HG02759 (cell line): ENCODE results near the gene PTPRM.

Experiments used
- ATAC-seq: cut with Tn5 transposase; IDR thresholded peaks from one replicate; pipeline ENCODE4 v1.9.1; 2021; ENCODE audit warnings: mild to moderate bottlenecking, moderate library complexity; ENCODE audit not compliant: unreplicated experiment

PTPRM gene

DNA sequence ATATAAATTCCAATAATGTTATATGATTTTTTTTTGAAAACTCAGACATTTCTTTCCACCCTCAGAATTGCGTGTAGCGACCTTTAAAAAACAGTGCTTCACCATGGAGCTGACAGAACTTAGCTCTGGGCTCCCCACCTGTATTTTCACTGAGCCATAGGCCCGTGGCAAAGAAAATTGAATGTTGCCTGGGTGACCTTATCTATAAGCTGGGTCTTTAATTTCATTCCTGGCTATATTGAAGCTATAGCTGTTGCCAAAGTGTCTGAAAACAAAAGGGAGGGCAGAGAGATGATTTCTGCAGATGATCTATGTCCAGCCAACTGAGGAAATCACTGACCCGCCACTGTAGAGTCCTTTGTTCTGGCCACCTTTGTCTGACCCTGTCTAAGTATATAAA, 411.7 kb downstream of the PTPRM start:
- ATAC-seq: no peak

DNA sequence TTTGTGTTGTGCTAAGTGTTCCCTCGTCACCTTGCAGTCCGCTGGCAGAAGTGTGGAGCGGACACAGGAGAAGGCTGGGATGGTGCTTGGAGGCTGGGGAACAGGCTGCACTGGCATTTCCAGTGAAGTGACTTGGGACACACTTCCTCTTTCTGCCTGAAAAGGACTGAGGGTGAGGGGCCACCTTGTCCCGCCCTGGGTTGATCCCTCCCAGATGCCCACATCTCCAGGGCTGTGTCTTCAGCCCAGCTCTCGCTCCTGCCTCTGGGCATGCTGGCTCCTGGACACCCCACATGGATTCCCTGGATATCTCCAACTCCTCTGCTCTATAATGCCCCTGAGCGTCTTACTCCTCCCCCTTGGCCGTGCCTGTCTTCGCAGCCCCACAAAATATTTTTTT, 412.6 kb downstream of the PTPRM start:
- no peak for ATAC-seq

DNA sequence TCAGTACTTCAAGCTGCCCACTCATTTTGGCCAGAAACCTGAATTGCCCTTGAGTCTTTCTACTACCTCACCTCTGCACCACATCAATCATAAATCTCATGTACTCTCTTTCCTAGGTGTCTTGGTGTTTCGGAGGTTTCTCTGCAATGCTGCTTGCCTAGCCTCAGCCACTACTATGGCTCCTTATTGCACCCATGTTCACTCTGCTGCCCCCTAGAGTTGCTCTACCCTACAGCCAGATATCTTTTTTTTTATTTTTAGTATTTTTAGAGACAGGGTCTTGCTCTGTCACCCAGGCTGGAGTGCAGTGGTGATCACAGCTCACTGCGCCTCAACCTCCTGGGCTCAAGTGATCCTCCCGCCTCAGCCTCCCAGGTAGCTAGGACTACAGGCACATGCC, 413.0 kb downstream of the PTPRM start:
- ATAC-seq: no peak

DNA sequence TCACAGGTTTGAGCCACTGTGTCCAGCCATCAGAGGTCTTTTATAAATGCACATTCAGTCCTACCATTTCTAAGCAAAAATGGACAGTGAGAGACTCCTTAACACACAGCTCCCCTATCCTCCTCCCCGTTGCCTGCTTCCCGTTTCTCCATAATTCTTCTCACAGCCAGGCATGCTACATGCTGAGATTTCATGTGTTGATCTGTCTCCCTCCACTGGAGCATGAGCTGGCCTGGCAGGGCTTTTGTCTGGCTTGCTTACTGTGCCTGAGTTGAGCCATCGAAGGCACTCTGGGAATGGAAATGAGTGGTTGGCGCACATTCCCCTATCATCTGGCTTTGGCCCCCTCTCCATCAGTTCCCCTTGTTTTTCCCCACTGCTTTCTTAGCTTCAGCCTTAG, 413.5 kb downstream of the PTPRM start:
- ATAC-seq: no peak

DNA sequence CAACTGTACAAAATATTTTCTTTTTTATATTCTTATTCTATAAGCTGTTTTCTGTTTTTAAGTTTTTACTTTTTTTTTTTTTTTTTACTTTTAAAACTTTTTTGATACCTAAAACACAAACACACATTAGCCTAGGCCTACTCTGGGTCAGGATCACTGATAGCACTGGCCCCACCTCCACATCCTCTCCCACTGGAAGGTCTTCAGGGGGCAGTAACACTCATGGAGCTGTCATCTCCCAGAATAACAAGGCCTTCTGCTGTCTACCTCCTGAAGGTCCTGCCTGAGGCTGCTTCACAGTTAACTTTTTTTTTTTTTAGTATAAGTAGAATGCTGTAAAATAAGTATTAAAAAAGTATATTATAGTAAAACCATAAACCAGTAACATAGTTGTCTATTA, 415.1 kb downstream of the PTPRM start:
- no peak for ATAC-seq

DNA sequence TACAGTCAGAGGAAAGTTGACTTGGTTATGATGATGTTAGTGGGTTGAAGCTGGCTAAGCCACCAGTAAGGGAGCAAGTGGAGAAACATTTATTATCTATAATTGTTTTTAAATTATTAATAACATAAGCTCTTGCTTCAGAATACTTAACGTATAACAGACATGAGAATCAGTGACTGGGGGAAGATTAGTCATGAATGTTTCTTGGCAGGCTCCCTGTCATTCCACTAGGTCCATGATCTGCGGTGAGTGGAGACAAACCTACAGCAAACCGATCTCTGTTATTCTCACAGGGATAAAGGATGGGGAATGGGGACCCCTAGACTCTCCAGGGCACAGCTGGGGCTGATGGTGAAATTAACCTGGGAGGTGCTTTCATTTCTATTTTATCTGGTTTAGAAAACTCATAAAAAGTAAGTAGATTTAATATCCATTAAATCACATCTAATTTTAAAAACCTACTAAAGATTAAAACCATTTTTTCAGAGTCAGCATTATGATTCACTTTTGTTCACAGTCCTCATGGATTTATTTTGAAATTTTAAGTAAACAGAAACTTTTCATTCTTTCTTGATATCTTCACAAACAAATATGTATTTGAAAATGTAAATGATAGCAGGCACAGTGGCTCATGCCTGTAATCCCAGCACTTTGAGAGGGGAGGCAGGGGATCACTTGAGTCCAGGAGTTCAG, 420.3 kb downstream of the PTPRM start:
- ATAC-seq: no peak

DNA sequence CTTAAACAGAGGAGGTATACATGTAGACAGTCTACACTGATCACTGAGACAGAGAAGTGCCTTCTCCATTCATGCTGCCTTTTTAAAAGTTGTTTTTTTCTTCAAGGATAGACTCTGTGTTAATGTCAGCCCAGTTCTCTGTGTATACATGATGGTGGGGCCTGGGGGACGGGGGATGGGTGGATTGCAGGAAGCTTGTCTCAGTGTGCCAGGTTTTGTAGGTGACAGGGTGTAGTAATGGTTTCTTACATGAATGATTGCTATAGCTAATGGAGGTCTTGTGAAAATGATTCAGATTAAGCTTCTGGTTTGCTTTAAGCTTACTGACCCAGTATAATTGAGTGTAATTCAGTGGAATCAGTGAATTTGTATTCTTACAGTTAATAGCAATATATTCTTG, 423.6 kb downstream of the PTPRM start:
- ATAC-seq: no peak

DNA sequence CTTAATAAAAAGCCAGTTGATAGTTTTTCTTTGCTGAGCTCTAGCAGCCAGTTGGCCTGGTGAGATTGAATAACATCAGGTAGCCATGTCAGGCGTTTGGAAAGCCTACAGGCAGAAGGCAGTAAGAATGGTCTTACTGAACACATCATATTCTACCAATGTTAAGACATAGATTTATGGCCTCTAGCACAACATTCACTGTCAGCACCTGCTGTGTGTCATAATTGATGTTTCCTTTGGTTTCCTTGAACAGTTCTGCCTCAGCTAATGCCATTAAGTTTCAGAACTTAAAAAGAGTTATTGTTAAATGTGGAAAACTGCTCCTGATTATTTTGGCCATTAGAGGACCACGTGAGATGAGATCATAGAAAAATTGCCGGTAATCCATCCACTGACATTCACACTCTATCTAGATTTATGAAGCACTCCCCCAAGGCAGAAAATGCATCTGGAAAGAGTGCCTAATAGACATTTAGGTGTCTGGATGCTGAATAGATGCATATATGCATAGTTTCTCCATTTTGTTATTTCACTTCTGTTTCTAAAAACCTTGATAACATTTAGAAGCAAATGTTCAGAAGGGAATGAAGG, 434.7 kb downstream of the PTPRM start:
- no peak for ATAC-seq

DNA sequence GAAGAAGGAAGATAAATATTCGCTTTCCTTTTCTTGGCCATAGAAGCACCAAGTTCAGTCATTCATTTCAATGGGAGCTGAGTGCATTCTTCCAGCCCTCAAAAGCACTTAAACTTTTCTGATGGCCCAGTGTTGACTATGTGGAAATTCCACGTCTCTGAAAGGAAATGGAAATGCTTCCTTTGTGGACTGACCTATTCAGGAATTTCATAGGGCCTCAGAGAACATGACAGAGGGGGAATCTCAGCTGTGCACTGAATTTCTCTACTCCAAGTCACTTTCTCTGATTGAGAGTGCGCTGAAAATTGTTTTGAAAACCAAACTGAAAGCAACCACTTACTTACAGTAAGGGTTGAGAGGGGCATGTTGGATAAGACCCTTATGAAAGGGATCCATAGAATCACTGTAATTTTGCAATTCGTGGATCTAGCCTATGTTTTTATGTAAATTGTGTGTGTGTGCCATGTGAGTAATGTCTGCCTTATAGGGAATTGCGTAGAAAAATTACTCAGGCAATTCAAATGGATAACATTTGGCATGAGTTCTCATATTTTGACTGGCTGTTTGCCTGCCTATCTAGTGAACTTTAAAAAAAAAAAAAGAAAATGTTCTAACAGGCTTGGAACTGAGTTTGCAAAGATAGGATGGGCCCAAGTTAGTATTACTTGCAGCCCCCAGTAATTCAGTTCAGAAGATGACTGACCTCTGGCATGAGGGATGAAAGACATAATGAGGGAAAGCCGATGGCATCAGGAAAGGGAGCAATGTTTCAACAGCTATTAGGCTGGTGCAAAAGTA, 437.0 kb downstream of the PTPRM start:
- no peak for ATAC-seq

DNA sequence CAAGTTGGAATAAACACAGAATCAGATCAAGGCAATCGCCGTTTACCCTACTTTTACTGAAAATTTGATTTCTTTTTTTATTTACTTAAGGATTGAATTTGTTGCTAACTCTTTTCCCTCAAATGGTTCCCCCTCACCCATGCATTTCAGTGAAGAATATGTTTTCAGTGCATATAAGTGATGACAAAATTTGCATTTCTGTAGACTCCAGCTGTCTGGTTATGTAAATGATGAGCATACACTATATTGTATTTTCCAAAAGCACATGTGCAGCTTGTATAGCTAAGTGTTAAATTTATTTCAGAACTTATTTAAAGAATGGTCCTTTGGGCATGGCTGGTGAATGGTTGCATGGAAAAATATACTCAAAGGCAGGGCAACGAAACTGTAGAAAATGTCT, 437.7 kb downstream of the PTPRM start:
- no peak for ATAC-seq

DNA sequence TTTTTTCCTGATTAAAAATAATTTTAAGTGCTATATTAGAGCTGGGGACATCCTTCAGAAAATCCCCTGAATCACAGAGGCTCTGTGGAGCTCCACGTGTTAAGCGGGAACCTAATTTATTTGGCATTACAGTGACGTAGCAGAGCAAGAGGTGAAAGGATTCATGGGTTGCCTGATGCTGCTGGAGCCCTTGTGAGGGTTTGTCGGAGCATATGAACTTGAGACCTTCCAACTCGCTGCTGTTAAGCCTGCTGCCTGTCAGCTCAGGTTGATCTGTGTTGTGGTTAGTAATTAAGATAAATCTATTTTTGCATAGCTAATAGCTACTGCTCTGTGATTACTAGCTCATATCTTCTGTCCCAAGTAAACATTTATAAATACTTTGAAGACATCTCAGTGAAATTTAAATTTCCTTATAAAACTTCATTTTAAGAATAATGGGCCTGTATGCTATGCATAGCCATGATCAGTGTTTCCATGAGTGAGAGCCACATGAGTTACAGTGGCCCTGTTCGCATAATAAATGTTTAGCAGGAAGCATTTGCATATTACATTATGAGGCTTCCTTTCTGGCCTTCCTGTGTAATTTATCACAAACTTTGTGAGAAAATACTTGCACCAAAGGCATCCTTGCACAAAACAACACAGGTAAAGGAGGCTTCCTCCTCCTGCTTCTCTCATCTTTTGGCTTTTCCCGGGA, 438.9 kb downstream of the PTPRM start:
- ATAC-seq: no peak

DNA sequence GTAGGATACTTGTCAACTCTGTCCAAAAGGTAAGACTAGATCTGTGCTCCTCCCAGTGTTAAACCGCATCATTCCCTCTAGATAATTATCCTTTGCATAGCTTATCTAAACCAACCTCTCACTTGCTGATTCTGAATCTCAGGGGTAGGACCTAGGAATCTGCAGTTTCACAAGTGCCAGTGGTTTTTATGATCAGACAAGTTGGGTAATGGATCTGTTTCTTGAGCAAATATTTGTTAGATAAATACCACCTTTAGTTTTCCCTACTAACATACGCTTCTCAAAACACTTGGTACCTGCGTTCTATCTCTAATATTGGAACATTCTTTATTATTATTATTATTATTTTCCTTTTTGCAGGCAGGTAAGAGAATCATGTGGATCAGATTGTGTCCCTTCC, 439.9 kb downstream of the PTPRM start:
- ATAC-seq: no peak

DNA sequence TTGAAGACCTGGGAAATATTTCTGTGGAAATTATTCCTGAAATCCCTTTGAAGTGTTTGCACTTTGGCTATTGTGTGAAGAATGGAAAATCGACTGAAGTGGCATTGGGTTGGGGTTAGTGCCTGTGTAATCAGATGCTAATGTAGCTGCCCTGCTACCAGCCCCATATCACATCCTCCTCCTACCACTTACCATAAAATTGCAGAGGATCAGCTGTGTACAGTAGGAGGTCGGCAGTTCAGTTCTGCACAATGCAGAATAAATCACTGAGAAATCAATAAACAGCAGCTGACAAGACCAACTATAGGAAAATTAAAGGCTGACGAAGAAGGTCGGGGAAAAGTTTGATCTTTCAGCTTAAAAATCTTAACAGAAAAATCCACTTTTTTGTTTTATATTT, 440.9 kb downstream of the PTPRM start:
- ATAC-seq: no peak

DNA sequence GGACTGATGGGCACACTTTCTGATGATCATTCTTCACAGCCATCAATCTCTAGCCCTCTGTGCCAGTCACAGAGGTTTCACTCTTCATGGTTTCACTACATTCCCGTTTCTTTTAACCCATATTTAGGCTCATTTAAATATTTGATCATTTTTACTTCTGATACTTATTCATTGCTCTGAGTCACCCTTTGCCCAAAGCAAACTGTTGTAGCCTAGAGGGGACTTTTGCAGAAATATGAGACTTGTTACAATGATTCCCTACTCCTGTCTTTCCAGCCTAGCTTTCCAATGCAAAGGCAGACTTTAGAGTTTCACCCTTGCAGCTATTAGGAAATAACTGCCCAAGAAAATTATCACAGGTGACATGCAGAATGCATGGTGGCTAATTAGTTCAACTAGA, 444.2 kb downstream of the PTPRM start:
- no peak for ATAC-seq

DNA sequence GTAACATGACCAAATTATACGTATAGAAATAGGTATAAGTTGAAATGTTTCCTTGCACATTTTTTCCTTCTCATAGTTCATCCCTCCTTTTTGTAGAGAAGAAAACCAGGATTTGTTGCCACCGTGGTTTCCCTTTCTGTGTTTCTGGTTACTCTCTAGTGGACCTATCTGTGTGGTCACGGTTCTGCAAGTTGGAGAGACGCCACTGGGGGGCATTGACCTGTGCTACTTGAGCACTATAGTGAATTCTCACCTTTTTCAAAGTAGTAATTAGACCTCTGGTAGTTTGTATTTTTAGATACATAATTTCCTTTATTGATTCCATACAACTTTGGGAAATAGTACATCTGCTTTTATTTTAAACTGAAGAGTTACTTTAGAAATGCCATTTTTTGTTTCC, 444.8 kb downstream of the PTPRM start:
- ATAC-seq: no peak

DNA sequence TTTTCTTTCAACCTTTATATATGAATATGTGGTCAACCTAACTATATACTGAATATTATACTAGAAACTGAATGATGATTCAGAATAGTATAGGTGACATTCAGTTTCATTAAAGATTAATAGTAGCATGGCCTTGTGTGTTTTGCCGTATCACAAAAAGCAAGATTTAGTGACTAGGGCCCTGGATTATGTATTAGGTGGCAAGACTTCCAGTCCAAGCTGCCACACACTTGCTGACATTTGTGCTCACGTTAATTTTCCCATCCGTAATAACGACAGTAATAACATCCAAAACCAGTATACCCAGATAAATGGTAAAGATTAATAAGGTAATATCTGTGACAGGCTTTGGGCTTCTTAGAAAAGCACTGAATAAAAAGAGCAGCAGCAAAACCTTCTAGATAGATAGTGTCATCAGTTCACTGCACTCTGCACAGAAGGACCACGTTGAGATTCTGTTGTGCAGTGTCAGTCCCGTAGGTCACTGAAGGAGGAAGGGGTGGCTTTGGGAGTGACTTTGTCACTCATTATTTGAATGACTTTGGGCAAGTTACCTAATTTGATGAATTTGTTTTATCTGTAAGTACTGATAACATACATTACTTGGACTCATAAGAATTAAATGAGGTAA, 451.7 kb downstream of the PTPRM start:
- ATAC-seq: no peak

DNA sequence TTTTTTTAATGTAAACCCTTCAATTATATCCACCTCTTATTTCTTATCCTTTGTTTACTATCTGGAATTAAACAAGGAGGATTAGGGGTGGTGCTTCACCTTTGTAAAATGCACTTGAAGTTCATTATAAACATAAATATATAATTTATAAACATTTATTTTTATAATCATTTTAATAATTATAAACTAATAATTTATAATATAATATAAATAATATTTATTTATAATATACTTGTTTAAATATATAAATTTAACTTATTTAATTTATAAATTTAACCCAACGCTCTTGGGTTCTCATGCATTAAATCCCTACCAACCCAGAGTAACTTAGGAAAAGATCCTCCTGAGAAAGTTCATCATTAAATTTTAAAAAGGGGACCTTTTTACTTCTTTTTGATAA, 452.5 kb downstream of the PTPRM start:
- no peak for ATAC-seq

DNA sequence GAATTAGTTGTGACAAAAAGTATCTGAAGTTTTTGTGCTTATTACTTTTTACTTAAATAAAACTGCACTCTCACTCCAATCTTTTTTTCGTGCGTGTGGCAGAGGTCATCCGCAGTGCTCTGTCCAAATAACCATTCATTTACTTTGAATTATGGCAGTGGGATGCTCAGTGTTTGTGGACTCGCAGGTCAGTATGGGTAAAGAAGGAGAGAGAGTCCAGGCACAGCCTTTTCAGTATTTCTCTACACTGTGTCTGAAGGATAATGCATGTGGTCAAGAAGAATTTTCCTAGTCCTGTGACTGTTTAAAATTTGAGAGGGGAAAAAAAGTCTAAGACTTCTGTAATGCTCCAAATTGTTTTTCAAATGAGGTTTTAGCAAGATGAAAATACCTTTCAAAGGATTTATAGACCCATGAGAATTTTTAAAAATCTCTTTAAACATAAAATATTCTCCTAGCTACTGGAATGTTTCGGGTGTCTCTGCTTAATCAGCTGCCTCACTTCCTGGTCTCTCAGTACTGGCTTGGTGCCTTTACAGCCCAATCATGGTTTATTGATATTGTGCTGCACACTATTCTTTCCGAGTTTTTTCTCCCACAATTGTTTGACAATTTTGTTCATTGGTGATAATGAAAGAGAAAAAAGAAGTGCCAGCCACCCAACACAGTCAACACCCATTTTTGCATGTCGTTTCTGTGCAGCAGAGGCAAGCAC, 453.2 kb downstream of the PTPRM start:
- no peak for ATAC-seq

DNA sequence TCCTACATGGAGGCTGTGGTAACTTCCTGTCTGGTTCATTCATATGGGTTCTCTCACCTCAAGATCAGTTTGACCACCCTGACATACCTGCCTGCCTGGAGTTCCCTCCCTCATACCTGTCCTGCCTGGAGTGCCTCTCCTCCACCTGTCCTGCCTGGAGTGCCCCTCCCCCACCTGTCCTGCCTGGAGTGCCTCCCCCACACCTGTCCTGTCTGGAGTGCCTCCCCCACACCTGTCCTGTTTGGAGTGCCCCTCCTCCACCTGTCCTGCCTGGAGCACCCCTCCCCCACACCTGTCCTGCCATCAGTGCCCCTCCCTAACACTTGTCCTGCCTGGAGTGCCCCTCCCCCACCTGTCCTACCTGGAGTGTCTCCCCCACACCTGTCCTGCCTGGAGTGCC, 461.9 kb downstream of the PTPRM start:
- ATAC-seq: no peak

DNA sequence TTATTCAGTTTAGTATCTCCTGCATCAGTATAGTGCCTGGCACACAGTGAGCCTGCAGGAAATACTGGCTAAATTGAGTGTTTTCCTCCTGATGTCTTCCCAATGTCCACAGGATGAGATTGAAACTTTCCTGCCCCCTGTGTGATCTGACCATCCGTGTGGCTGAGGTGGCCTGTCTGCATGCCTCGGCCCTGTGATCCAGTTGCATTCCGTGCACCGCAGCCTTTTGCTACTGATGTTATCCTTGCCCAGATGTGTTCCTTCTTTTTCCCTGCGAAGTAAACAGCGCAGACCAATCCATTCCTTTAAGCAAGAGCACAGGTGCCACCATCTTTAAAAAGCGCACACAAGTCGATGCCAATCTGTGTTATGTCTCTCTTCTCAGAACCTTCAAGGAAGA, 462.6 kb downstream of the PTPRM start:
- ATAC-seq: no peak

DNA sequence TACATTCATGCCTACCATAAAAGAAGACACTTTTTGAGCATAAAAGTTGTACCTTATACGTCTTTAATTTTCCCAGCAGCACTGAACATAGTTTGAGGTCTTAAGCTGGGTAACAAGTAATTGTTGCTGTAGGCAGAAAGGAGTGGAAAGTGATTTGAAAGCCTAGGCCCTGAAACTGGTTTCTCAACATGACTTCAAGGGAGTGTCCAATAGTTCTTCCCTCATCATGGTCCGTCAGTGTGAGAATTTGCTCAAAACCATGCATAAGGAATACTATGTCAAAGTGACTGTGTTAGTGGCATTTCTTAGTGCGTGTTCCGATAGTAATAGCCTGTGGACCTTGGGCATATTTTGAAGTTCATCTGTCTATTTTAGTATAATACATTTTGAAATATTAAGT, 463.1 kb downstream of the PTPRM start:
- ATAC-seq: no peak
